SU-DHL-6 (cell line): ENCODE results near the gene DNAJA4.

Experiments used
- EZH2phosphoT487 ChIP-seq: fragments of 200-600 bp; sonication (generic), shearing (Covaris generic); conservative IDR thresholded peaks from 2 replicates; pipeline ENCODE4 v1.6.1; 2018; ENCODE audit warnings: mild to moderate bottlenecking, antibody characterized with exemption, low read length, moderate library complexity, mixed read lengths
- TF ChIP-seq, protein P1 (sequence below): fragments of 200-600 bp; sonication (generic); IDR thresholded peaks from one replicate; pipeline ENCODE4 v1.5.1; 2017; ENCODE audit warnings: antibody characterized with exemption, mild to moderate bottlenecking, low read length, moderate library complexity; ENCODE audit not compliant: insufficient read depth, poor library complexity, severe bottlenecking

DNA sequence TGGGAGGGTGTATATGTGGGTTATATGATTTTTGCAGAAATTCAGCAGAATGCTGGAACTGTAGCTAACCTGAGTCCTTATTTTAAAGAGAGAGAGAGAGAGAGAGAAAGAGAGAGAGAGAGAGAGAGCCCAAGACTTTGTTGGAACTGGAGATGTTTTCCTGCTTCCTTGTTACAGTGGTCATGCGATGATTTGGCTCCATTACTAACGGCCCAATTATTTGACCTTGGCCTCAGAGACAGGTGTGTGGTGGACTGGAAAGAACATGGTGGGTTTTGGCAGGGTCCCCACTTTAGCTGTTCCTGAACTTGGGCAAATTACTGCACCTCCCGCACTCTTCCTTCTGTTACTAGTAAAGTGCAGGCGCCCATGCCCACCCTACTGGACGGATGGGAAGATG is 15.2 kb upstream of the DNAJA4 start:
- TF ChIP-seq, protein P1, sequence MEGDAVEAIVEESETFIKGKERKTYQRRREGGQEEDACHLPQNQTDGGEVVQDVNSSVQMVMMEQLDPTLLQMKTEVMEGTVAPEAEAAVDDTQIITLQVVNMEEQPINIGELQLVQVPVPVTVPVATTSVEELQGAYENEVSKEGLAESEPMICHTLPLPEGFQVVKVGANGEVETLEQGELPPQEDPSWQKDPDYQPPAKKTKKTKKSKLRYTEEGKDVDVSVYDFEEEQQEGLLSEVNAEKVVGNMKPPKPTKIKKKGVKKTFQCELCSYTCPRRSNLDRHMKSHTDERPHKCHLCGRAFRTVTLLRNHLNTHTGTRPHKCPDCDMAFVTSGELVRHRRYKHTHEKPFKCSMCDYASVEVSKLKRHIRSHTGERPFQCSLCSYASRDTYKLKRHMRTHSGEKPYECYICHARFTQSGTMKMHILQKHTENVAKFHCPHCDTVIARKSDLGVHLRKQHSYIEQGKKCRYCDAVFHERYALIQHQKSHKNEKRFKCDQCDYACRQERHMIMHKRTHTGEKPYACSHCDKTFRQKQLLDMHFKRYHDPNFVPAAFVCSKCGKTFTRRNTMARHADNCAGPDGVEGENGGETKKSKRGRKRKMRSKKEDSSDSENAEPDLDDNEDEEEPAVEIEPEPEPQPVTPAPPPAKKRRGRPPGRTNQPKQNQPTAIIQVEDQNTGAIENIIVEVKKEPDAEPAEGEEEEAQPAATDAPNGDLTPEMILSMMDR = no peak
- TF ChIP-seq EZH2phosphoT487 = no peak
